ENCODE measurements around the gene SYNGAP1.
"Not testable (repeated sequence)": the region's sequence is repeated elsewhere in the genome, so short reads cannot be mapped to it uniquely, and the experiment has no call there.

Gene SYNGAP1

DNA sequence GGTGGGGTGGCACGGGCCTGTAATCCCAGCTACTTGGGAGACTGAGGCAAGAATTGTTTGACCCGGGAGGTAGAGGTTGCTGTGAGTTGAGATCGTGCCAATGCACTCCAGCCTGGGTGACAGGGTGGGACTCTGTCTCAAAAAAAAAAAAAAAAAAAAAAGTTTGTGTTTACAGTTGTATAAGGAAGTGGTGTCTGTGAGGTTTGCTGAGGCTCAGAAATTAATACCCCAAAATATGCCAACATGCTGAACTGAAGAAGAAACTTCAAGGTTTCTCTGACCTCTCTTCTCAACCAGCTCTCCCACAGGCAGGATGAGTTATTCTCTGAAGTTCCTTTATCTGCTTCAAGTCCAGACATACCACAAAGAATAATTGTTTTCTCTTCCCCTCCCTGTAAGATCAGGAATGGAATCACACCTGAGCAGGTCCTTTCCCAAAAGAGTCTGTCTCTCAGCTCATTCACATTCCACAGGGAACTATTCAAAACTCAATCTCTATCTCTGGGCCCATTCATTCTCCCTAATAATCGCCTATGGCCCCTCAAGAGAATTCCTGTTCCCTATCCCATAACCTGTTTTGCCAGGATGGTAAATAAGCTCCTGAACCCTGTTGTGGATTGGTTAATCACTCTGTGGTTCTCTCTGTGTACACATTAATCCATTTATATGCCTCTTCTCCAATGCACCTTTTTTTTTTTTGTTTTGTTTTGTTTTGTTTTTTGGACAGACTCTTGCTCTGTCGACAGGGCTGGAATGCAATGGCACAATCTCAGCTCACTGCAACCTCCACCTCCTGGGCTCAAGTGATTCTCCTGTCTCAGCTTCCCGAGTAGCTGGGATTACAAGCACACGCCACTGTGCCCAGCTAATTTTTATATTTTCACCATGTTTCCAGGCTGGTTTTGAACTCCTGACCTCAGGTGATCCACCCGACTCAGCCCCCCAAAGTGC, 45.6 kb upstream of the SYNGAP1 start:
- Histone ChIP-seq H2AK5ac (ENCODE audit: low read depth, low read length) (no peak overlapping the region), H3K23ac (ENCODE audit: low read depth, low read length, poor library complexity) (no peak overlapping the region), H2BK12ac (ENCODE audit: low read length) (no peak overlapping the region), H3K4me1 (ENCODE audit: control insufficient read depth in 2 of 2, insufficient read depth in 1 of 2, low read depth in 1 of 2, low read length in 2 of 2) (peaks cover 0 to 5% of the 10 kb centered on the region in 2 donors), H3K4me2 (ENCODE audit: insufficient read depth, low read length, poor library complexity, severe bottlenecking) (no peak overlapping the region), H2BK120ac (ENCODE audit: low read depth, low read length) (no peak overlapping the region), H3K9ac (ENCODE audit: low read depth, low read length, poor library complexity) (no peak overlapping the region), H4K8ac (ENCODE audit: low read depth, low read length) (no peak overlapping the region), H3K18ac (ENCODE audit: low read length) (no peak overlapping the region), H2AFZ (ENCODE audit: low read length) (no peak overlapping the region), H3K27me3 (ENCODE audit: control insufficient read depth in 3 of 3, insufficient read depth in 3 of 3, low read depth in 1 of 3, low read length in 3 of 3) (peaks cover 0 to 10% (median 0%) of the 10 kb centered on the region in 3 experiments), H4K91ac (ENCODE audit: low read depth, low read length, poor library complexity) (no peak overlapping the region), H3K9me3 (replicated peaks in 1 of 2; ENCODE audit: control insufficient read depth in 2 of 2, insufficient read depth in 1 of 2, low read depth in 1 of 2, low read length in 2 of 2) (no peaks in the 10 kb centered on the region), H3K4me3 (ENCODE audit: low read length in 2 of 2) (no peak overlapping the region), H3K79me1 (ENCODE audit: low read depth, low read length) (no peaks in the 10 kb centered on the region), H3K4ac (ENCODE audit: low read length) (no peak overlapping the region), H2BK5ac (ENCODE audit: low read length) (no peak overlapping the region), H3K36me3 (replicated peaks in 1 of 2; ENCODE audit: control insufficient read depth in 2 of 2, insufficient read depth in 2 of 2, low read length in 2 of 2) (no peaks in the 10 kb centered on the region), H2BK15ac (ENCODE audit: low read length) (no peak overlapping the region), H3K14ac (ENCODE audit: low read length) (no peak overlapping the region), H3K27ac (replicated peaks; ENCODE audit: low read length) (no peak overlapping the region)
- DNase-seq (ENCODE audit: low spot score): no peak
- WGBS, 2 donors (ENCODE audit: extremely low coverage in 2 of 2, insufficient read length in 2 of 2, insufficient replicate concordance in 1 of 2): no CpG with 5 or more reads among the region's 8 CpGs

DNA sequence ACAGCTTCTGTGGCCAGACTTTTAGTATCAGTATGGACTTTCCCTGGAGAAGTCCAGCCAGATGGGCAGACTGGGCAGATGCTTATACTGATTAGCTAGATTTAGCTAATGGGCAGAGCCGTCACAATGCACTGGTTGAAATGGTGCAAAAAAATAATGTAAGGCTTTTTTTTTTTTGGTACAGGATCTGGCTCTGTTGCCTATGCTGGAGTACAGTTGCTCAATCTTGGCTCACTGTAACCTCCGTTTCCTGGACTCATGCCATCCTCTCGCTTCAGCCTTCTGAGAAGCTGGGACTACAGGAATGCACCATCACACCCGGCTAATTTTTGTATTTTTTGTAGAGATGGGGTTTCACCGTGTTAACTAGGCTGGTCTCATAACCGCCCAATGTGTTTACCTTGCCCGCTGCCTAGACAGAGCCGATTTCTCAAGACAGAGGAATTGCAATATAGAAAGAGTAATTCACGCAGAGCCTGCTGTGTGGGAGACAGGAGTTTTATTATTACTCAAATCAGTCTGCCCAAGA, 44.7 kb upstream of the SYNGAP1 start:
- Histone ChIP-seq H2BK120ac (ENCODE audit: low read depth, low read length) (no peak overlapping the region), H3K4me3 (ENCODE audit: low read length in 2 of 2) (no peak overlapping the region)
- no CpG with 5 or more reads among the region's 9 CpGs for WGBS, 2 donors (ENCODE audit: extremely low coverage in 2 of 2, insufficient read length in 2 of 2, insufficient replicate concordance in 1 of 2)

DNA sequence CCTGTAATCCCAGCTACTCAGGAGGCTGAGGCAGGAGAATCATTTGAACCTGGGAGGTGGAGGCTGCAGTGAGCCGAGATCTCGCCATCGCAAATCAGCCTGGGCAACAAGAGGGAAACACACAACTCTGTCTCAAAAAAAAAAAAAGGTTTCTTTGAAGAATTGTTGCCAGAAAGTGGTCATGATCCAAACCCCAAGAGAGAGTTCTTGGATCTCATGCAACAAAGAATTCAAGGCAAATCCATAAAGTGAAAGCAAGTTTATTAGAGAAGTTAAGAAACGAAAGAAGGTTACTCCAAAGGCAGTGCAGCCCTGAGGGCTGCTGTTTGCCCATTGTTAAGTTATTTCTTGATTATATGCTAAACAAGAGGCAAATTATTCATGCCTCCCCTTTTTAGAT, 42.7 kb upstream of the SYNGAP1 start:
- Histone ChIP-seq H3K36me3 (replicated peaks in 1 of 2; ENCODE audit: control insufficient read depth in 2 of 2, insufficient read depth in 2 of 2, low read length in 2 of 2) (no peaks in the 10 kb centered on the region), H3K18ac (ENCODE audit: low read length) (no peak overlapping the region), H3K9me3 (replicated peaks in 1 of 2; ENCODE audit: control insufficient read depth in 2 of 2, insufficient read depth in 1 of 2, low read depth in 1 of 2, low read length in 2 of 2) (no peaks in the 10 kb centered on the region), H4K8ac (ENCODE audit: low read depth, low read length) (no peak overlapping the region), H3K27ac (replicated peaks; ENCODE audit: low read length) (no peak overlapping the region), H3K27me3 (ENCODE audit: control insufficient read depth in 3 of 3, insufficient read depth in 3 of 3, low read depth in 1 of 3, low read length in 3 of 3) (peaks cover 0 to 10% (median 0%) of the 10 kb centered on the region in 3 experiments), H3K23ac (ENCODE audit: low read depth, low read length, poor library complexity) (no peak overlapping the region), H3K79me1 (ENCODE audit: low read depth, low read length) (no peaks in the 10 kb centered on the region), H2AFZ (ENCODE audit: low read length) (peak overlapping the region; percentile 69), H2BK5ac (ENCODE audit: low read length) (no peak overlapping the region), H2BK15ac (ENCODE audit: low read length) (no peak overlapping the region), H3K4ac (ENCODE audit: low read length) (no peak overlapping the region), H3K4me2 (ENCODE audit: insufficient read depth, low read length, poor library complexity, severe bottlenecking) (no peak overlapping the region), H3K14ac (ENCODE audit: low read length) (no peak overlapping the region), H2BK12ac (ENCODE audit: low read length) (no peak overlapping the region), H4K91ac (ENCODE audit: low read depth, low read length, poor library complexity) (no peak overlapping the region), H3K4me1 (ENCODE audit: control insufficient read depth in 2 of 2, insufficient read depth in 1 of 2, low read depth in 1 of 2, low read length in 2 of 2) (peaks cover 0 to 5% of the 10 kb centered on the region in 2 donors), H2AK5ac (ENCODE audit: low read depth, low read length) (no peak overlapping the region), H3K4me3 (ENCODE audit: low read length in 2 of 2) (no peak overlapping the region), H2BK120ac (ENCODE audit: low read depth, low read length) (no peak overlapping the region), H3K9ac (ENCODE audit: low read depth, low read length, poor library complexity) (no peak overlapping the region)
- no peak for DNase-seq (ENCODE audit: low spot score)
- WGBS, 2 donors (ENCODE audit: extremely low coverage in 2 of 2, insufficient read length in 2 of 2, insufficient replicate concordance in 1 of 2): no CpG with 5 or more reads among the region's 4 CpGs

More for the DNA sequence above, 44.7 kb upstream of the SYNGAP1 start:
- Histone ChIP-seq H3K4me1 (ENCODE audit: control insufficient read depth in 2 of 2, insufficient read depth in 1 of 2, low read depth in 1 of 2, low read length in 2 of 2) (peaks cover 0 to 5% of the 10 kb centered on the region in 2 donors), H3K36me3 (replicated peaks in 1 of 2; ENCODE audit: control insufficient read depth in 2 of 2, insufficient read depth in 2 of 2, low read length in 2 of 2) (no peaks in the 10 kb centered on the region), H2BK12ac (ENCODE audit: low read length) (no peak overlapping the region), H3K27ac (replicated peaks; ENCODE audit: low read length) (no peak overlapping the region), H4K8ac (ENCODE audit: low read depth, low read length) (no peak overlapping the region), H3K4me2 (ENCODE audit: insufficient read depth, low read length, poor library complexity, severe bottlenecking) (no peak overlapping the region), H3K4ac (ENCODE audit: low read length) (no peak overlapping the region), H3K9me3 (replicated peaks in 1 of 2; ENCODE audit: control insufficient read depth in 2 of 2, insufficient read depth in 1 of 2, low read depth in 1 of 2, low read length in 2 of 2) (no peaks in the 10 kb centered on the region), H3K23ac (ENCODE audit: low read depth, low read length, poor library complexity) (no peak overlapping the region), H2AK5ac (ENCODE audit: low read depth, low read length) (no peak overlapping the region), H3K79me1 (ENCODE audit: low read depth, low read length) (no peaks in the 10 kb centered on the region), H4K91ac (ENCODE audit: low read depth, low read length, poor library complexity) (no peak overlapping the region), H2BK5ac (ENCODE audit: low read length) (no peak overlapping the region), H3K18ac (ENCODE audit: low read length) (no peak overlapping the region), H2BK15ac (ENCODE audit: low read length) (no peak overlapping the region), H2AFZ (ENCODE audit: low read length) (no peak overlapping the region), H3K27me3 (ENCODE audit: control insufficient read depth in 3 of 3, insufficient read depth in 3 of 3, low read depth in 1 of 3, low read length in 3 of 3) (peaks cover 0 to 10% (median 0%) of the 10 kb centered on the region in 3 experiments), H3K14ac (ENCODE audit: low read length) (no peak overlapping the region), H3K9ac (ENCODE audit: low read depth, low read length, poor library complexity) (no peak overlapping the region)
- DNase-seq (ENCODE audit: low spot score): no peak

DNA sequence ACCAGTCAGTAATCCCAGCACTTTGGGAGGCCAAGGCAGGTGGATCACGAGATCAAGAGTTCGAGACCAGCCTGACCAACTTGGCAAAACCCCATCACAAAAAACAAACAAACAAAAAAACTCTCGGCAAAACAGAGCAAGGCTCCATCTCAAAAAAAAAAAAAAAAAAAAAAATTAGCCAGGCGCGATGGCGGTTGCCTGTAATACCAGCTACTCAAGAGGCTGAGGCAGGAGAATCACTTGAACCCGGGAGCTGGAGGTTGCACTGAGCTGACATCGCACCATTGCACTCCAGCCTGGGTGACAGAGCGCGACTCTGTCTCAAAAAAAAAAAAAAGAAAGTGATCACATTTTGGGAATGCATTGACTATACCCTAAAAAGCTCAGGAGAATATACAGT, 40.7 kb upstream of the SYNGAP1 start:
- H3K4me2 ChIP-seq (ENCODE audit: insufficient read depth, low read length, poor library complexity, severe bottlenecking); H3K36me3 ChIP-seq (replicated peaks in 1 of 2; ENCODE audit: control insufficient read depth in 2 of 2, insufficient read depth in 2 of 2, low read length in 2 of 2); H3K23ac ChIP-seq (ENCODE audit: low read depth, low read length, poor library complexity); H2AK5ac ChIP-seq (ENCODE audit: low read depth, low read length); H2BK12ac ChIP-seq (ENCODE audit: low read length); H3K4me1 ChIP-seq (ENCODE audit: control insufficient read depth in 2 of 2, insufficient read depth in 1 of 2, low read depth in 1 of 2, low read length in 2 of 2); H3K4me3 ChIP-seq (ENCODE audit: low read length in 2 of 2); H2AFZ ChIP-seq (ENCODE audit: low read length); H3K18ac ChIP-seq (ENCODE audit: low read length); H2BK15ac ChIP-seq (ENCODE audit: low read length); H3K9me3 ChIP-seq (replicated peaks in 1 of 2; ENCODE audit: control insufficient read depth in 2 of 2, insufficient read depth in 1 of 2, low read depth in 1 of 2, low read length in 2 of 2); H3K79me1 ChIP-seq (ENCODE audit: low read depth, low read length); H3K9ac ChIP-seq (ENCODE audit: low read depth, low read length, poor library complexity); H3K4ac ChIP-seq (ENCODE audit: low read length); H4K91ac ChIP-seq (ENCODE audit: low read depth, low read length, poor library complexity); H2BK120ac ChIP-seq (ENCODE audit: low read depth, low read length); H3K27ac ChIP-seq (replicated peaks; ENCODE audit: low read length); H4K8ac ChIP-seq (ENCODE audit: low read depth, low read length); DNase-seq (ENCODE audit: low spot score); H2BK5ac ChIP-seq (ENCODE audit: low read length); H3K14ac ChIP-seq (ENCODE audit: low read length): not testable (repeated sequence)
- no CpG with 5 or more reads among the region's 10 CpGs for WGBS, 2 donors (ENCODE audit: extremely low coverage in 2 of 2, insufficient read length in 2 of 2, insufficient replicate concordance in 1 of 2)
- H3K27me3 ChIP-seq (ENCODE audit: control insufficient read depth in 3 of 3, insufficient read depth in 3 of 3, low read depth in 1 of 3, low read length in 3 of 3): peaks cover 0 to 14% (median 0%) of the 10 kb centered on the region in 3 experiments

Measured in neuronal stem cell (in vitro differentiated cells).